Esophagus mucosa (tissue), 1 donor: ENCODE measurements around the gene TBP. TPM values are rescaled to one million over a fixed set of nuclear protein-coding genes. Genes with fewer than 3 reads are reported as not detected.
A peak's percentile ranks its signal among the peaks of the same experiment; 100 is the strongest.
"Not testable (repeated sequence)": the region's sequence is repeated elsewhere in the genome, so short reads cannot be mapped to it uniquely, and the experiment has no call there.

Experiments used
- ATAC-seq: fragments of 200-7000 bp; cut with Tn5 transposase; one replicate; pipeline ENCODE4 v1.9.1; 2020
- total RNA-seq: library from RNA; stranded (reverse); gene quantifications from one replicate; pipeline ENCODE4 v1.2.4, GENCODE V29; 2023
- donor health status: DM: yes; HTN: yes; CAD: no.

Gene TBP
- 8.0 TPM for total RNA-seq

DNA sequence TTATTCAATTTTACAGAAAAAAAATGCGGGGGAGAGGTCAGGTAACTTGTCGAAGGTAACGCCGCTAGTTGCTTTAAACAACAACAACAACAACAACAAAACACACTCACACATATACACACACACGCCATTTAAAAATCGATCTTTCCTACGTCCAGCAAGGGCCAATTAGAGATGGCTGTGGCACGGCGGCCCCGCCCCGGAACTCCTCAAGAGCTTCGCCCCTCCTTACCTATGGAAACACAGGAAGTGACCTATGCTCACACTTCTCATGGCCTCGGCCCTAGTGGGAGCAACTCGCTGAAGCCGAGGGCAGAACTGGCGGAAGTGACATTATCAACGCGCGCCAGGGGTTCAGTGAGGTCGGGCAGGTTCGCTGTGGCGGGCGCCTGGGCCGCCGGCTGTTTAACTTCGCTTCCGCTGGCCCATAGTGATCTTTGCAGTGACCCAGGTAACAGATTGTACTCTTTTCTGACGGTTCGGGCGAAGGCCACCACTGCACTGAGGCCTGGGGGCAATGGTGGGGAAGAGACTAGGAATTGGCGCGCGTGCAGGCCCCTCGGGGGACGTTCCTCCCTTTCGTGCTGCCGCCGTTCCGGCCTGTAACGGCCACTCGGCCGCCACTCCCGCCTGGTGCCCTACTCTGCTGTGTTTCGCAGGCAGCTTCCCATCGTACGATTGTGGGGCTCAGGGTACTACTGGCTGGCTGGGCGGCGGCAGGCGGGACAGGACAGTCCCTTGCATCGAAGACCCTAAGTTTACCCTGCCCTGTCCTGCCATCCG, at the start of gene TBP:
TSS of gene TBP (plus strand) at position 357 of the 783 bp plus-strand sequence. CDS start 2,661 bp downstream, outside the sequence.
- peak; percentile 98 for ATAC-seq

DNA sequence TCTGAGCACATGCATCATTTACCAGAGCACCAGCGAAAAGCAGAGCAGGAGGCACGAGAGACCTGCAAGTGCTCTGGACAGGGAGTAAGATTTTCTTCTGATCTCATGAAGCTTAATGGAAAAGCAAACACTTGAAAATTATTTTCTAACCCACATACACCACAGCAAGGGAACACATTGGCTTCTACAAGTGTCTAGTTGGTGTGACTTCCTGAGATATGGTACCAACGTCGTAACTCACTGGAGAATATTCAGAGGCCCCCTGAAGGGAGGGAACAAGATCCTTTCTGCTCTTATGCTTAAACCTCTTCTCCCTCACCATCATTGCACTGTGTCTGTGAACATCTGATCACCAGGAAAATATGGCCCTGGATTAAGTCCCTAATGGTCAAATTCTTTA, 49.7 kb upstream of the TBP start:
- no peak for ATAC-seq

DNA sequence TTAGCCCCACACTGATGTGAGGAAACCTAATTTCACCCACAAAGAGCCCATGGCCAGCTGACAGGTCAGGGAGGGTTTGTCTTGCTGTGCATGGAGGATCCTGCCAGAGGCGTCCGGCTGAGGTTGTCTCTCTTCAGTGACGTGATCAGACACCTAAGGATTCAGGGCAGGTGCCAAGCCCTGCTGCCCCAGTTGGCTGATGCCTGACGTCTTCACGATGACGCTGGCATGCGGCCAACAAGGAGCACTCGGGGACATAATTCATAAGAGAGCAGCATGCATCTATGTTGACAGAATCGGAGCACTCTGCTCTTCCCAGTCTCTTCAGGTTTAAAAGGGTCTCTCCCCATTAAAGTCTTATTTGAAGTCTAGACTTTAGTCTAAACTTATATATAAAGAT, 48.9 kb upstream of the TBP start:
- no peak for ATAC-seq

DNA sequence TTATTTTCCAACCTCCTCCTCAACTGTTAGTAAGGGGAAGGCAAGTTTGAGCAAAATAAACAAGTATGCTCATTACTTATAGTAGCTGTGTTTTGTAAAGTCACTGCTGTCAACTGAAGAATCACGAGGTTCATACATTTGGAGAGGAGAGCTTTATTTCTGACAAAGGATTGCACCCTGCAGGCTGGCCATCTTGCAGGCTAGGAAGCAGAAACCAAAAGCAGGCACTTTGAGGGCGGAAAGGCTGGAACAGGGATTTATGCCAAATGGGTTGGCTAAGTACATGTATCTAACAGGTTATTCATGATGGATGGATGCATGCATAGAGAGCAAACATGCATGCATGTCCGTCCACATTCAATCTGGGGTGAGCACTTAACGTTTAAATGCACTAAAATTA, 47.7 kb upstream of the TBP start:
- ATAC-seq: no peak

DNA sequence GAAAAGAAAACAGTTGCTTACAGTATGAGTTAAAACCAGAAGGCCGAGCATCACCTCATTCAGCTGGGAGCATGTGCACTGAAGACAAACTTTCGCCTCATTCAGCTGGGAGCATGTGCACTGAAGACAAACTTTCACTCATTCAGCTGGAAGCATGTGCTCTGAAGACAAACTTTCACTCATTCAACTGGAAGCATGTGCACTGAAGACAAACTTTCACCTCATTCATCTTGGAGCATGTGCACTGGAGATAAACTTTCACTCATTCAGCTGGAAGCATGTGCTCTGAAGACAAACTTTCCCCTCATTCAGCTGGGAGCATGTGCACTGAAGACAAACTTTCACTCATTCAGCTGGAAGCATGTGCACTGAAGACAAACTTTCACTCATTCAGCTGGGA, 46.4 kb upstream of the TBP start:
- not testable (repeated sequence) for ATAC-seq

DNA sequence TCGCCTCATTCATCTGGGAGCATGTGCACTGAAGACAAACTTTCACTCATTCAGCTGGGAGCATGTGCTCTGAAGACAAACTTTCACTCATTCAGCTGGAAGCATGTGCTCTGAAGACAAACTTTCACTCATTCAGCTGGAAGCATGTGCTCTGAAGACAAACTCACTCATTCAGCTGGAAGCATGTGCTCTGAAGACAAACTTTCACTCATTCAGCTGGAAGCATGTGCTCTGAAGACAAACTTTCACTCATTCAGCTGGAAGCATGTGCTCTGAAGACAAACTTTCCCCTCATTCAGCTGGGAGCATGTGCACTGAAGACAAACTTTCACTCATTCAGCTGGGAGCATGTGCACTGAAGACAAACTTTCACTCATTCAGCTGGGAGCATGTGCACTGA, 45.9 kb upstream of the TBP start:
- ATAC-seq: not testable (repeated sequence)

DNA sequence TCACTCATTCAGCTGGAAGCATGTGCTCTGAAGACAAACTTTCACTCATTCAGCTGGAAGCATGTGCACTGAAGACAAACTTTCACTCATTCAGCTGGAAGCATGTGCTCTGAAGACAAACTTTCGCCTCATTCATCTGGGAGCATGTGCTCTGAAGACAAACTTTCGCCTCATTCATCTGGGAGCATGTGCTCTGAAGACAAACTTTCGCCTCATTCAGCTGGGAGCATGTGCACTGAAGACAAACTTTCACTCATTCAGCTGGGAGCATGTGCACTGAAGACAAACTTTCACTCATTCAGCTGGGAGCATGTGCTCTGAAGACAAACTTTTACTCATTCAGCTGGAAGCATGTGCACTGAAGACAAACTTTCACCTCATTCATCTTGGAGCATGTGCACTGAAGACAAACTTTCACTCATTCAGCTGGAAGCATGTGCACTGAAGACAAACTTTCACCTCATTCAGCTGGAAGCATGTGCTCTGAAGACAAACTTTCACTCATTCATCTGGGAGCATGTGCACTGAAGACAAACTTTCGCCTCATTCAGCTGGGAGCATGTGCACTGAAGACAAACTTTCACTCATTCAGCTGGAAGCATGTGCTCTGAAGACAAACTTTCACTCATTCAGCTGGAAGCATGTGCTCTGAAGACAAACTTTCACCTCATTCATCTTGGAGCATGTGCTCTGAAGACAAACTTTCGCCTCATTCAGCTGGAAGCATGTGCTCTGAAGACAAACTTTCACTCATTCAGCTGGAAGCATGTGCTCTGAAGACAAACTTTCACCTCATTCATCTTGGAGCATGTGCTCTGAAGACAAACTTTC, 45.1 kb upstream of the TBP start:
- ATAC-seq: not testable (repeated sequence)

DNA sequence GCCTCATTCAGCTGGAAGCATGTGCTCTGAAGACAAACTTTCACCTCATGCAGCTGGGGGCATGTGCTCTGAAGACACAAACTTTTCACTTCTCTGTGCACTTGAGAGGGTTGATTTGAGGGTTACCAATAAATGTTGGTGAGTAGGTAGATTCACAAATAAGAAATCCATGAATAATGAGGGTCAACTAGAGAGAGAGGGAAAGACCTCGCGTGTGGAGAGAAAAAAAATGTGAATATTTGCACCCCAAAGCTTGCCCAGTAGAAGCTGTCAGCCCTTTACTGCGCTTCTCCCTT, 44.5 kb upstream of the TBP start:
- no peak for ATAC-seq

DNA sequence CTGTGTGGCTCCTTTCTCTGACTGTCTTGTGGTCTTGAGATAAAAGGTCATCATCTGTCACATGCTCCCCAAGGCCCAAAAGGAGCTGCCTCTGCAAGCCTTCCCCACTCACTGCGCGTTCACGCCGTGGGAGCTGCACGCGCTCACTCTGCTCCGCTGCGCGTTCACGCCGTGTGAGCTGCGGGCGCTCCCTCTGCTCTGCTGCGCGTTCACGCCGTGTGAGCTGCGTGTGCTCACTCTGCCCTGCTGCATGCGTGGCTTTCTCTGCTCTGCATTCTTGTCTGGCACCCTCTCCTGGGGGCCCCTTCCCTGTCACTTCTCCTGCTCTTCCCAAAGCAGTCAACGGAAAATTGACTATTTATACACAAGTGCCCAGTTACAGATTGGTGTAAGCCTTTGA, 43.5 kb upstream of the TBP start:
- ATAC-seq: no peak

DNA sequence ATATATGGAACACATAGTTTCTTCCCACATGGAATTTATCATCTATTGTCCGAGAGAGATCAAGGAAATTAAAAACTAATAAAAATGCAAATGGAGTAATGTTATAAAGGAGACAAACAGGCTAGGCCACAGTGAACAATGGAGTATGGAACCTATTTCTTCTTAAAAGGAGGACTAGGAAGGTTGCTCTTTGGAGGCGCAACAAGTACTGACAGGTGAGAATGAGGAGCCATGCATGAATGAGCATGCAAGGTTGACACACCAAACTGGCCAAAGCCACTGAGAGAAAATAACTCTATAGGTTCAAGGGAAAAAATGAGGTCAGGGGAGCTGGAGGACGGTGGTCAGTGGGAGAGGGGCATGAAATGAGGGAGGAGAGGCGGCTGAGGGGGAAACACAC, 41.9 kb upstream of the TBP start:
- ATAC-seq: peak; percentile 82

DNA sequence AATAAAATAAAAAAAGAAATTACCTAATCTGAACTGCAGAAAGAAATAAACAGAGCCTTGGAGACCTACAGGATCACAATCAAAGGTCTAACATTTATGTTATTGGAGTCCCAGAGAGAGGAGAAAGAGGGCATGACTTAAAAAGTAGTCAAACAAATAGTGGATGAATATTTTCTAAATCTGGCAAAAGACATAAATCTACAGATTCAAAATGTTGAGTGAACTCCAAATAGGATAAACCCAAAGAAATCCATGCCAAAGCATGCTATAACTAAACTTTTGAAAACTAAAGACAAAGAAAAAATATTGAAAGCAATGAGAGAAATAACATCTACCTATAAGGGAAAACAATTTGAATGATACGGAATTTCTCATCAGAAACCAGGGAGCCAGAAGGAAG, 39.3 kb upstream of the TBP start:
- no peak for ATAC-seq

DNA sequence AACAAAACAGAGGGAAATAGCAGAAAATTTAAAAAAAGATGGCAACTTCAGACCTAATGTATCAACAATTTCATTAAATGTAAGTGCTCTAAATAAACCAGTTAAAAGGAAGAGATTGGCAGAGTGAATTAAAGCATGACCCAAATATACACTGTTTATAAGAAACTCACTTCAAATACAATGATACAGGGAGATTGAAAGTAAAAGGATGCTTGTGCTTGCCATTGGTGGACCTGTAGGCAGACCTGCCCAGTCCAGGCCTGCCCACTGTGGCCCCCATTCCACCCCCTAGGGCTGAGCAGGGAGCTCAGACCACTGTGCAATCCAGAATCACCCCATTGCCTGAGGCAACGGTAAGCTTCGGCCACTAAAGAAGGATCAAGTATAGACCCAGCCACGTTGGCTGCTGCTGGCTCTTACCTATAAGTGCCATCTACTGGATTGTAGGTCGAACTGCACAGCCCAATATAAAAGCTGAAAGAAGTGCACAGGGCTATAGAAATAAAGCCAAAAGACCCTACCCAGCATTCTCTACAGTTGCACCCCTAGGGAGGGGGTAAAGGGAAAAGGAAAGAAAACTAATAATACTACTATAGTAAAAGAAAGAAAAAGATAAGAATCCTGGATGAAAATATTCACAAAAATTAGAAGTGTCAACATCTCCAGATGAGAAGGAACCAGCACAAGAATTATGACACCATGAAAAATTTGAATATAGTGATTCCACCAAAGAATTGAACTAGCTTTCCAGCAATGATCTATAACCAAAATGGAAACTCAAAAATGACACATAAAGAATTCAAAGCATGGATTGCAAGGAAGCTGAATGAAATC, 37.2 kb upstream of the TBP start:
- peak; percentile 72 for ATAC-seq

DNA sequence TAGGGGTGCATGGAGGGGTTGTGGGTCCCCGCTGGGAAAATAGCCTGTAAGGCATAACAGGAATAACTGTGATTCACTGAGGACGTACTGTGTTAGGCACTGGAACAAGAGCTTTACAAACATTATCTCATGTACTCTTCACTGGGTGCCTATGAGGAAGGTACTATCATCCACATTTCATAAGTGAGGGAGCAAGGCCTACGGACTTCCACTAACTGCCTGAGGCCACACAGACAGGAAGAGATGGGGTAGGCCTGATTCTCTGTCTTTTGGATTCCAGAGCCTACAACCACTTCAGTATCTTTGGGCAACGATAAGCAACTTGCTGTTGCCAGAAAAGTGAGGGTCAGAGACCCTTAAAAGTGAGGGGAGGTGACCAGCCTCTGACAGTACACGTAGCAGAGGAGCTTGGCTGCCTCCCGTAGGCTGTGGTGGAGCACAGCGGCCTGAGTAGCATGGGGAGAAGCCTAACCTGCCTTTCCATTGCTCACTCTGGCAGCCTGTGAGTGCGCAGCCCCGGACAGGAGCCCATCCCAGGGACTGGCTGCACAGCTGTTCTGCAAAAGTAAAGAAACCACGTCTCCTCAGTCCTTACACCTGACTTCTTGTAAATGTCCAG, 31.5 kb upstream of the TBP start:
- ATAC-seq: peak; percentile 64

DNA sequence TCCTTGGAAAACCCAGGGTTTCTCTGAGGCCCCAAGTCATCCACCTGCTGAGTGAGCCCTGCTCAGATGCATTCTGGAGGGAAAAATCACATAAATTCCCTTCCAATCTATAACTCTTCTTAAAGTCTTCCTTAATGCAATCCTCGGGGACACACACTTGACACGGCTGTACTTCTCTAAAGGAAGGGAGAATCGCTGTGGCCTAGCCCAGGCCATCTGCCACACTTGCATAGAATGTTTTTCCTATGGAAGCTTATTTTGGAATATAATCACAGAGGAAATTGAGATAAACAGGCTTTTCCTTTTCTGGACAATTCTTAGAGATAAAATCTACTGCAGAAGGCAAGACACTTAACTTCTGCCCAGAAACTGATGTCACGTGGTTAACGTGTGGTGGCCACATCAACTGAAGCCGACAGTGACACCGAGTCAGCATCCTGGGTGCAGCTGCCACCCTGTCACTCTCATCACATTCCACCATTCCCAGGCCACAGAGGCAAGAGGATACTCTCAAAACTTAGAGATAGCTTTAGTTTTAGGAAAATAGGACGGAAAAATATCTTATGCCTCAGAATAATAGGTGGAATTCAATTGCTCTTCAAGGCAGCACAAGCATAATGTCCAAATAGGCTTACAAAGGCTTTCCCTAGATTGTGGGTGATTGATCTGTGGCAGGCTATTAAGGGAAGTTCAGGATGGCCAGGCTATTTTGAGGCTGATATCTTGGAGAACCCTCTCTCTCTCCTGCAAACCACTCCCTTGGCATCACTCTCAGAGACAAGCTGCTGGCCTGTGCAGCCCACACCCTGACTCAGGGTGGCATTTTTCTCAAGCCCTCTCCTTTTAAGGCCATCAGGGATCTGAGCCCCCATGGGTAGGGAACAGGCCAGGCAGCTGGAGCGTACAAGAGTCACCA, 30.7 kb upstream of the TBP start:
- ATAC-seq: no peak

DNA sequence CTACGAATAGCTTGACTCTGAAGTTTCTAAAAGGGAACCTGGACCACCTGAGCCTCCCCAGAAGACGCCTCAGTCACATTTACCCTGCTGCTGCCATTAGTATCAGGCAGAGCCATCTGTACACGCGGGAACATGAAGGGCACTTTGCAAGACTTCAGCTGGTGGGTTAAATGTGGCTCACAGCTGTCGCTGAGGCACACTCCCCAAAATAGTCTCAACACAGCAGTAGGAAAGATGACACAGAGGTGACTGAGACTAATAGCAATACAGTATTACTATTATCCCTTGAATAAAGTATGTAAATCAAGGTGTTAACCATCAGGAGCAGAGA, 30.0 kb upstream of the TBP start:
- ATAC-seq: no peak

DNA sequence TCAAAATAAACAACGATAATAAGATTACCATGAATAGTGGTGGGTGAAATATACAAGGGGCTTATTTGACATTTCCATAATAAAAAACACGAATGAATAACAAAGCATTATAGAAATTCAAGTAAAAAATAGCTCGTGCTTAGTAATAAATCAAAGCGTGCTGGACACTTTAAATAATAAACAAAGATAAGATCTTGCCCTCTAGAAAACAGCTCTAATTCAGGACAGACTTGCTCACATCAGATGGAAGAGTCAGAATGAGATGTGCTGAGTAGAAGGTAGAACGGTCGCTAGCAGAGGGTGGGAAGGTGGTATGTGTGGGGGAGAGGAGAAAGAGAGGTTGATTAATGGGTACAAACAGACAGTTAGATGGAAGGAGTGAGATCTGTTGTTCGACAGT, 28.4 kb upstream of the TBP start:
- no peak for ATAC-seq

DNA sequence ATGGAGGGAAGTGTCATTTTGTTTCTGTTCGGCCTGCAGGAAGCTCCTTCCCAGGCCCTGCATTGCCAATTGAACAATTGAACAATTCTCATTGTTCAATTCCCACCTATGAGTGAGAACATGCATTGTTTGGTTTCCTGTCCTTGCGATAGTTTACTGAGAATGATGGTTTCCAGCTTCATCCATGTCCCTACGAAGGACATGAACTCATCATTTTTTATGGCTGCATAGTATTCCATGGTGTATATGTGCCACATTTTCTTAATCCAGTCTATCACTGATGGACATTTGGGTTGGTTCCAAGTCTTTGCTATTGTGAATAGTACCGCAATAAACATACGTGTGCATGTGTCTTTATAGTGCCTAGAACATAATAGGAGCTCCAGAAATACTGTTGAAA, 26.2 kb upstream of the TBP start:
- not testable (repeated sequence) for ATAC-seq

DNA sequence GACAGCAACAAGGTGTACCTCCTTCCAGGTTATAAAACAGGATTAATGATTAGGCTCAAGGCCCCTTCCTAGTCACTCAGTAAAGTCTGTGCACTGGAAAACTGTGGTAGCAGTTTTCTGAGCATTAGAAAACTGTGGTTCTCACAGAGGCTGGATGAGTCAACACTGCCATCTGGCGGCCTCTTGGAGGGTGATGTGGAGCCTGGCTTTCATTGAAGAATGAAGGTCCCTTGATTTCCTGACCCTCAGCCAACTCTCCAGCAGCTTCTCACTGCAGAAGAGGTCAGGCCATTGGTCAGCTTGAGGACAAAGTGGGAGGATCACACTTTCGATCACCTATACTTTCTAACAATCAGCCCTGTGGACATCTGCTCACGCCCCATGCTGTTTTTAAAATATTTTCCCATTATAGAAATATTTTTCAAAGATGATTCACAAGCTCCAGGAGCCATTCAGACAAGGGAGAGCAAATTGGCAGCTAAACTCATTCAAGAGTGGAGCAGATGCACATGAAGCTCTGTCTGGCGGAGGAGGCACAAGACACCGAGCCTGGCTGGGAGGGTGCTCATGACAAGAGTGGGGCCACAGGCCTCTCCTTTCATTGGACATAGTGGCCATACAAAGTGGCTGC, 24.2 kb upstream of the TBP start:
- ATAC-seq: peak; percentile 84

DNA sequence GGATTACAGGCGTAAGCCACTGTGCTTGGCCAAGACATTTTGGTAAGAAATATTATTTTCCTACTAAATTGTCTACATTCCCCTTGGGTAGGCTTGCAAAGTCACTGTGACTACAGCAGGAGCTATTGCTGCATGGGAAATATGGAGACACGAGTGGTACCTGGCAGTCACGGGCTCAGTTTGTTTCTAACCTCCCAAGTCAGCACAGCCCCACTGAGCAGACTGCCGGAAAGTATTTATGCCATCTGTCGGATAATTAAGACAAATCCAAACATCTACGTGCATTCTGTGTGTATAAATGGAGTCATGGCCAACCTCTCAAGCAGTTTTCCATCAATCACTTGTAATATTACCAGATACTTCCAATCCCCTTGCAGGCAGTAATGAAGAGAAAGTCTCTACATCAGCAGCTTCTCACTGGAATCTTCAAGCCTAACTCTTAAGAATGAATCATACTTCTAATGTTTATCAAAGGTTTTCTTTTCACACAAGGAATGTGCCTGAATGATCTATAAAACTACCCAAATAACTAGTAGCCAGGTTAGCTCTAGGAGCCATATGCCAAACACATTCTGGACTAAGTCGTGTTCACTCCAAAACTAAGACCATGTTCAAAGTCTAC, 21.2 kb upstream of the TBP start:
- ATAC-seq: no peak

DNA sequence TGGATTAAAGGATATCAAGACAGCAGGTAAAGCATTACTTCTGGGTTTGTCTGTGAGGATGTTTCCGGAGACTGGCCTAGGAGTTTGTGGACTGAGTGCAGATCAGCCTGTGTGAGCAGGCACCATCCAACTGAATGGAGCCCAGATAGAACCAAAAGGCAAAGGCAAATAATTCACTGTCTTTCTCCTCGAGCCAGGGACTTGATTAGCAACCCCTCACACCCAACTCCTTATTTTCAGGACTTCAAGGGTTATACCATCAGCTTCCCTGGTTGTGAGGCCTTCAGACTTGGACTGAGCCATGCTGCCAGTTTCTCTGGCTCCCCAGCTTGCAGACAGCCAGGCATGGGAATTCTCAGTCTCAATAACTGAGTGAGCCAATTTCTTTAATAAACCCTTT, 20.4 kb upstream of the TBP start:
- no peak for ATAC-seq

DNA sequence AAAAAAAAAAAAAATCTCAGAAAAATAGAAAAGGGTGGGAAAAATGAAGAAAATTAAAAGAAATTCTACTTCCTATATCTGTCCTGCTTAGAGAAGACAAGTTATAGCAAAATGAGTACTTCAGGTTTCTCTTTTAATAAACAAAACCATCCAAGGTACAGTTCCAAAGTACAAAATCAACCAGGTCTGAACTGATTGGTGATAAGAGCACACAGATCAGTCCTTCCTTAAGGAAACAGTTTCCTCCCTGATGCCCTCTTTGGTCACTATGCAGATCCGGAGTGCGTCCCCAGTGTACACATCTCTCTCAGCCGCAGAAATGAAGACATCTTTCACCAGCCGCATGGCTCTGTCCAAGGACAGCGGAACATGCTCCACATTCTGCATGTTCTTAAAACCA, 19.2 kb upstream of the TBP start:
- ATAC-seq: no peak
